AG10803 (cell line): Measurements from ENCODE around the gene ADAMTS6.

Experiments
- DNase-seq: peaks from one replicate; pipeline ENCODE4 v3.0.0; 2010; ENCODE audit warnings: low read depth
- H3K4me3 ChIP-seq: 2 replicates; pipeline ENCODE4 v1.5.1; 2011; ENCODE audit warnings: mild to moderate bottlenecking, low read length, control low read depth
- CTCF ChIP-seq: conservative IDR thresholded peaks from 2 replicates; pipeline ENCODE4 v1.5.1; 2011; ENCODE audit warnings: mild to moderate bottlenecking, low read length, control low read depth, inconsistent platforms

The ADAMTS6 gene

DNA sequence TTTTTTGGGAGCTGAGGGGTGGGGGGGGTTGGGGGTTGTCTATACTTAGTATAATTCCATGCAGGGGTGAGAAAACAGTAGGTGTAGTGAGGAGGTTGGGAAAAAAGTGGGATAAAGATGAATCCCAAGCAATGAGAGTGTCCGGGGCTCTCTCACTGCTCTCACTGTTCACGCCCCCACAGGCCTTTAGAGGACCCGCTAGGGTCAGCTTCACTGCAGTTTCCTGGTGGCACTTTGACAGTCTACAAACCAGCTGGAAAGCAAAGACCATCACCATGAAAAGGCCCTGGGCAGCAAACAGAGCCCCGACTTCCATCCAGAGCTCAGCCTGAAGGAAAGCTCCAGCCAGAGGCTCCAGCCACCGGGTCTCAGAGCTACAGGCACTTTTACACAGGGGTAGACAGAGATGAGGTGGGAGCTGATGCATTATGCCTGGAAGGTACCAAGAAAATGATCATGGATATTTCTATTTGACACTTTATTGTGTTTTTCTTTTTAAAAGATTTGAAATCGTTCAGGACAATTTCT, 355.1 kb downstream of the ADAMTS6 start:
- no peak for TF ChIP-seq CTCF
- no peak for DNase-seq
- no peak overlapping the region for H3K4me3 ChIP-seq

DNA sequence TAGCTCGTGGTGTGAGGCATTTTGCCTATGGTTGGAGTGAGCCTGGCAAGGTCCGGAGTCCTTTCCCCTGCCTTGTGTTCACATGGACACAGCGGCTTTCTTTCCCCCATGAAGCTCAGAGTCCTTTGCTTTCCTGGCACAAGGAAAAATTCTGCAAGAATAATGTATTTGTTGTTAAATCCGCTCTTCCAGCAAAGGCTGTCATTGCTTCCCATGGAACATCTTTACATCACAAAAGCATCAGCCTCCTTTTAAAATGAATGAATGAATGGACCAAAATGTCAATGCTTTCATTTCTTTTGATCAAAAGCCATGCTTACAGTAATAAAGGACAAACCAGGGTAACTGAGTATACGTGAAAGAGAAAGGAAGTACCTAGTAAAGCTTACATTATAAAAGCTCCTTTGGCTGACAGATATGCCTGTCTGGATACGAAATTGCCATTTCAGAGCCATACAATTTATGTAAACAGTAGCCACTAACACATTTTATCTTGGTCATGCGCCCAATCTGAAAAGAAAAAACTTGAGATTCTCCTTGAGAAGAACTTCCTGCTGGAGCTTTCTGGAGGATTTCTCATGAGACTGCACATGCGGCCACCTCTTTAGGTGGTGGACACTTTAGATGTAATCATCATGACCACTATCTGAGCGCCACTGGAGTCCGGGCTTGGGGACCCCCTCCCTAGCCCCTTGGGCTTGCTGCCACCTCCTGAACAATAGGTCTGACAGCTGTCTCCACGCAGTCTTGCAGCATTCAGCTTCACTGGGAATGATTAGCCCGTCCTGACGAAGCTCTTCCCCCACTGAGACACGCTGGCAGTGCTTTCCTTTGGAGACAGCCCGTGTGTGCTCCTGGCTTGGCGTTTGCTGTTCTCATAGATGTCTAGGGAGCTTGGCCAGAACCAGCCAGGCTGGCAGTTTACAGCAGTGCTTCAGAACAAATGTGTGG, 355.9 kb downstream of the ADAMTS6 start:
- DNase-seq: peak; percentile 67
- no peak for TF ChIP-seq CTCF
- peak overlapping the region; percentile 10 for H3K4me3 ChIP-seq

DNA sequence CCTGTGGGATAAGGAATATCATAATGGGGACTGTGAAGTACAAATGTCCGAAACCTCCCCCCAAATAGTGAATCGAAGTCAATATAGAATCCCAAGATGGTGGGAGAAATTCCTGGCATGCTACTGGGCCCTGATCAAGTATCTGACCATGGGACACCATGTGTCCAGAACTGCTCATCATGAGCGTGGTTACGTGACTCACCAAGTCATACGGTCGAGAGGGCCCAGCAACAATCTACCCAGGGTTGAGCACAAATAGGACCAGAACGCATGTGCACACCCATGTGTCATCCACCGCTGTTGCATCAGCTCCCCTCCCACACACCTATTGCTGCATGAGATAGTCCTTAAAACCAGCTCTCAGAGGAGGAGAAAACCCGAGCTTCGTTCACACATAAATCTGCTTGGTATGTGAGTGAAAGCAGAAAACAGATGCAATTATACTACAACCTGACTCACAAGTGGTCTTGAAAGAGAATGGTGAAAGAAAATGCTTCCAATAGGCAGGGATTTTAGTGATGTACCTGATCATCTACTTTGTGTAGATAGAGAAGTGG, 359.8 kb downstream of the ADAMTS6 start:
- H3K4me3 ChIP-seq: no peak overlapping the region
- DNase-seq: peak; percentile 79
- no peak for TF ChIP-seq CTCF

DNA sequence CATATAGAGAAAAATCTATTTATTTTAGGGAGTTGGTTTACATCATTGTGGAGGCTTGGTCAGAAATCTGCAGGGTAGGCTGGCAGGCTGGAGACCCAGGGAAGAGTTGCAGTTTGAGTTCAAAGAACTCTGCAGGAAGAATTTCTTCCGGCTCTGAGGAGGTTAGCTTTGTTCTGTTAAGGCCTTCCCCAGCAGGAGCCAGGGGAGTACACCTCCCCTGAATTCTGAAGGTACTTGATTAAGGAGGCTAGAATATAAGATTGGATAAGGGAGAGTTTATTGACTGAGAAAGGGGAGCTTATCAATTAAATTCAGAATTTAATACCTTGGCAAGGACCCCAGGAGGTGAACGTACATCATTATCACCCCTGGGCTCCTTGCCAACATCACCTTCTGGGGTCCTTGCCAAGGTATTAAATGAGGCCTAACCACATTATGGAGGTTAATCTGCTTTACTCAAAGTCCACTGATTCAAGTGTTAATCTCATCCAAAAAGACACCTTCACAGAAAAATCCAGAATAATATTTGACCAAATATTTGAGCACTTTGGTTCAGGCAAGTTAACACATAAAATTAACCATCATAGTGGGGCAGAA, 361.3 kb downstream of the ADAMTS6 start:
- no peak for DNase-seq
- no peak for TF ChIP-seq CTCF
- H3K4me3 ChIP-seq: no peak overlapping the region

- no peak for TF ChIP-seq CTCF
- H3K4me3 ChIP-seq: no peak overlapping the region
- DNase-seq: no peak
Measured at GRCh38 chr5:65117525-65117924, 364.2 kb downstream of the ADAMTS6 start.

- no peak overlapping the region for H3K4me3 ChIP-seq
- TF ChIP-seq CTCF: no peak
- DNase-seq: peak; percentile 25
Measured at GRCh38 chr5:65113771-65114170, 367.9 kb downstream of the ADAMTS6 start.
